ENCODE results near the gene SH3GL3.
A peak's percentile ranks its signal among the peaks of the same experiment; 100 is the strongest.

Gene SH3GL3

DNA sequence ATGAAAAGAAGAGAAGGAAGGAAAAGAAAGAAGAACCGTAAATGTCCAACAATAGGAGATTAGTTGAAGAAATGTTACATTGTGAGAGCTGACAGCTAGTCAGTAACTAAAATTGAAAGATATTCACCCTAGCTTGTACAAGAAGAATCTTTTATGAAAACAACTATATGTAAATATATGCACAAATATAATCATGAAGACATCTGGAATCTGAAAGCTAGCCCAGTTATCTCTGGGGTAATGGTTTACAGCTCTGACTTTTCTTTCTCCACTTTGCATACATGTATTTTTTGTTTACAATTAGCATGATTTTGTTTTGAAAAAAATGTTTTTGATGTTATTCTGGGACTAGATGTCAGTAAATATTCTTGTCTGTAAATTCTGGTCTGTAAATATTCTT, 169.7 kb downstream of the SH3GL3 start:
- no peak for DNase-seq (ENCODE audit: low spot score)

DNA sequence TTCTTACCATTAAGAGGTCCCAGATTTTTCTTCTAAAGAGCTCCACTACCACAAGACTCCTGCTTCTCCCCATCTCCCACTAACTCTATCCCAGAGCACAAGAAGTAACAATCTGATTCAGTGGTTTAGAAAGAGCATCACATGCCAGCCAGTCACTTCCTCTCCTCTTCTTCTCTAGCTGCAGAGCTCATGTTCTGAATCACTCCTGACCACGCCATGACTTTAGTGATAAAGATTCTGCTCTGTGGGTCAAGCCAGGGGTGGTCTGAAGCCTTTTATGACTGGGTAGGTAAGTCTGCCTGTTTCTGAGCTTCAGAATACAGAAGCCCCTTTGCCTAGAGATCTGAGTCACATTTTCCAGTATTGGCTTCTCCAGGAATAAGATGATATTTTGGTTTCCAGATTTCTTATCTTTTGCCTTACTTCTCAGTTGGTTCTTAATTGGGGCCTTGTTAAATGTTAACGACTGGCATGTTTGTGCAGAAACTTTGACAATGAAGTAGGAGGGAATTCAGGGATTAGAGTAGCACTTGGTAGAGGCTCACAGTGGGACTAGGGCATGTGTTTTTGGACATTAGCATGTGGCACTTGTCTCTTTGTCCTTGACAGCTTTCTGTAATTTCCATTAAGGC, 179.1 kb downstream of the SH3GL3 start:
- DNase-seq (ENCODE audit: low spot score) = no peak

DNA sequence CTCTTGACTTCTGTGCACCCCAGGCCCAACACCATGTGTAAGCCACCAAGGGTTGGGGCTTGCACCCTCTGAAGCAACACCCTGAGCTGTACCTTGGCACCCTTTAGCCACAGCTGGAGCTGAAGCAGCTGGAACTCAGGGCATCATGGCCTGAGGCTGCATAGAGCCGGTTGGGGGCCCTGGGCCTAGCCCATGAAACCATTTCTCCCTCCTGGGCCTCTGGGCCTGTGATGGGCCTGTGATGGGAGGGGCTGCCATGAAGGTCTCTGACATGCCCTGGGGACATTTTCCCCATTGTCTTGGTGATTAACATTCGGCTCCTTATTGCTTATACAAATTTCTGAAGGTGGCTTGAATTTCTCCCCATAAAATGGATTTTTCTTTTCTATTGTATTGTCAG, 184.4 kb downstream of the SH3GL3 start:
- no peak for DNase-seq (ENCODE audit: low spot score)

DNA sequence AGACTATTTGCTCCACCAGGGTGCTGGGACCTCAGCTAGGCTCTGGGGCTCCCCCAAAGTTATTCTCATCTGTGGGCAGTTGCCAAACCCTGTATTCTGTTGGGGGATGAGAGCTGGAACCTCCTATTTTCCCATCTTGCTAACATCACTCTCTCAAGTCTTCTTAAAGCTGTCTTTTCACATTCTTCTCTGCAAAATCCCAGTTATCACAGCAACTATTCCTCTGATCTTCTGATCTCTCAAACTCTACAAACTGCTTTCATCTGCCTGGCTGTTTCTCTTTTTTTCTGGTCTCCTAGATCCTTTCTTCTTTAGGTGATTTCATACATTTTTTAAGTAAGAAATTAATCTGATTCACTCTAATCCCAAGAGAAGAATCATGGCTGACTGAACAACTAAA, 196.1 kb downstream of the SH3GL3 start:
- no peak for DNase-seq (ENCODE audit: low spot score)

DNA sequence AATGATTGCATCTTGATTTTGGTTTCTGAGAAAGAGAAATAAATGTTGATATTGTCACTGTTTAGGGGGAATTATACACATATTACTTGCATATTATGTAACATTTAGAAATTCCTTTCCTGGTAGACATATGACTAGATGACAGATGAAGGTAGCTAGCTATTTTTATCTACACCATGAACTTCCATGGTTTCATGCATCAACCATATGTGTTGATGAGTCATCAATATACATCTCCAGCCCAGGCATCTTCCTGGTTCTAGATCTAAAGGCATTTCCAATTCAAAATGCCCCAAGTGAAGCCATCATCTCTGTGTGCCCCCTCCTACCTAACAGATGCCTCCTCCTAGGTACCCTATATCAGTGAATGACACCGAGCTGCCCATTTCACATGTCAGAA, 197.3 kb downstream of the SH3GL3 start:
- no peak for DNase-seq (ENCODE audit: low spot score)

DNA sequence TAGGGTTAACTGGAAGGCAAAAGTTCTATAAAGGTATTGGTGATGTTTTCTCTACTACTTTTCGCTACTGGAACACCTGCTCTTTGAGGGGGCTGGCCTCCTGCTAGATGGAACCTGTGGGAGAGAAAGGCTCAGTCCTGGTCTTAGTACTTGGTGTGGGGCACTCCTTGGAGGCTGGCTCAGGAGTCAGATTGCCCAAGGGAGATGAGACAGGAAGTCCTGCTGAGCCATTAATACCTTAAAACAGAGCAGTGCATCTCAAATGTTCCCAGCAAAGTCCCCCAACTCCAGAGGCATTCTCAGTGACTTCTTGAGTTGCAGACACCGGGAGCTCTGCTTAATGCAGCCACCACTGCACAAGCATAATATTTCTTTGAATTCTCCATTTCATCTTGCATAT, 203.7 kb downstream of the SH3GL3 start:
- no peak for DNase-seq (ENCODE audit: low spot score)

DNA sequence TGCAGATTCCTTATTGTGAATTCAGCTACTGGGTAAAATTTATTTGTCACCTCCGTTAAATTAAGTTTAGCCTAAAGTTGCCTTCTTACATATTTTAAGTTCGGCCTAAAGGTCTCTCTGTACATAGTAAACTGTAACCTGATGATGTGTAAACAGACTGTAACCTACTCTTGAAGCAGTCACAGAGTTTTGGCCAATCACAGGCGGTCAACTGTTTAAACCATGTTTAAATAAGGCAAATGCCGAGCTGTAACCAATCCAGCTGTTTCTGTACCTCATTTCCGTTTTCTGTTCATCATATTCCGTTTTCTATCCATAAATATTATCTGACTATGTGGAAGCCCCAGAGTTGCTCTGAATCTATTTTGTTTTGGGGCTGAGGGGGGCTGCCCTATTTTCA, 204.4 kb downstream of the SH3GL3 start:
- DNase-seq (ENCODE audit: low spot score) = no peak

DNA sequence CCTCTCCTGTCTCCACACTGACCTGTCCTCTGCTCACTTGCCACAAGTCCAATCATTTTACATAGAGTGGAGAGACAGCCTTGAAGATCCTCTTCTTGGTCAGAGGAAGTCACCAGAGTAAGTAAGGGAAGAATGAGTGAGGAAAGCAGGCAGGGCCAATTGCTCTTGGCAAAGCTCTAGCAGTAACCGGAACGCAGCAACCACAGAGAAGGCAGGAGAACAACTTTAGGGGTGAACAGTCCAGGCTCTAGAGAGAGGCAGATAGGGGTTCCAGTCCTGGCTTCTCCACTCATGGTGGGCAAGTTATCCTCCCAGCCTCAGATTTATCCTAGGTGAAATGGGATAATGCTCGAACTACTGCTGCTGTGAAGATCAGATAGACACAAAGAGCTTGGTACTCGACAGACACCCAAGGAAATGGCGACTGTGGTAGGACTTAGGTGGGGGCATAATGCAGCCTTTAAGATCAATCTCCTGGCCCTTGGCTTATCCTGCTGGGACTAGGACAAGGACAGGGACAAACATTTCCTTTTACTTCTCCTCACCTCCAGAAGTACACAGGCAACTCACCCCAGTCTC, 205.6 kb downstream of the SH3GL3 start:
- no peak for DNase-seq (ENCODE audit: low spot score)

DNA sequence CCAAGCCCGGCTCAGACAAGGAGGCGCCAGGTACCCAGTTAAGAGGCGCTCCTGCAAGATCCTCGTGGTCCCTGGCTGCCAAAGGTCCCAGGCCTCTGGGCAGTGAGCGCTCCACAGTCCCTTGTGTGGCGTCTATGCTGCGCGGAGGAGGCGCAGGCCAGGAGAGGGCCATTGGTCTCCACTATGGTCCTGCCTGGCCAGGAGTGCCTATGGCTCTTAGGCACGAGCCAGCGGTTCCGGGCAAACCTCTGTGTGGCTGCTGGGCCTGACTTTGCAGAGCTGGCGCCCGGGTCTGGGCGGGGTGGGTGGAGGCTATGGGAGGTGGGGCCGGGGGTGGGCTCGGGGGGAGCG, 206.1 kb downstream of the SH3GL3 start:
- DNase-seq (ENCODE audit: low spot score) = no peak

DNA sequence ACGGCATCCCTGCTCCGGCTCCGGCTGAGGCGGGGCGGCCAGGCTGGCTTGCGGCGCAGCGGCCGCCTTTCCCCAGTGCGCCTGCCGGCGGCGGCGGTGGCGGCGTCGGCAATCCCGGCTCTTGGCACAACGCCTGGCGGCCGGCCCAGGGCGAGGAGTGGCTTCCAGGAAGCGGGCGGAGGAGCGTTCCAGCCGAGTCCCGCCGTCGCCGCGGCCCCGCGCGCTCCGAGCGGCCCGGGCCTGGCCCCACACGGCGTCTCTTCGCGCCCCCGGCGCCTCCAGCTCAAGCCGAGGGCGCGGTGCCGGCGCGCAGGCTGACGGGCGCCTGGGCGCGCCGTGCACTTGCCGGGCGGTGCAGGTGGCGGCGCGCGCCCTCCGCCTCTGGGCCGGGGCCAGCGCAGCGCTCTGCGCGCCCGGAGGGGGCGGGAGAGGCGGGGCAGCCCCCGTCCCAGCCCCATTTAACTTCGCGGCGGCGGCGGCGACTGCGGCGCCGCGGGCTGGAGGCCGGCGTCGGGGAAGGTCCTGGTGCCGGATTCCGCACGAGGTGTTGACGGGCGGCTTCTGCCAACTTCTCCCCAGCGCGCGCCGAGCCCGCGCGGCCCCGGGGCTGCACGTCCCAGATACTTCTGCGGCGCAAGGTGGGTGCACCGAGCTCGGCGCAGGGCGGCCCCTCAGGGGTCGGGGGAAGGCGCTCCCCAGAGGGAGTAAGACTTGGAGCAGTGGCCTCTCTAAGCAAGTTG, 206.7 kb downstream of the SH3GL3 start, which contains the start of gene ADAMTSL3:
Gene ADAMTSL3, plus strand, starts transcription at position 485 of the 740 bp plus-strand sequence. CDS start 1,639 bp downstream, outside the sequence.
- peak; percentile 84 for DNase-seq (ENCODE audit: low spot score)

DNA sequence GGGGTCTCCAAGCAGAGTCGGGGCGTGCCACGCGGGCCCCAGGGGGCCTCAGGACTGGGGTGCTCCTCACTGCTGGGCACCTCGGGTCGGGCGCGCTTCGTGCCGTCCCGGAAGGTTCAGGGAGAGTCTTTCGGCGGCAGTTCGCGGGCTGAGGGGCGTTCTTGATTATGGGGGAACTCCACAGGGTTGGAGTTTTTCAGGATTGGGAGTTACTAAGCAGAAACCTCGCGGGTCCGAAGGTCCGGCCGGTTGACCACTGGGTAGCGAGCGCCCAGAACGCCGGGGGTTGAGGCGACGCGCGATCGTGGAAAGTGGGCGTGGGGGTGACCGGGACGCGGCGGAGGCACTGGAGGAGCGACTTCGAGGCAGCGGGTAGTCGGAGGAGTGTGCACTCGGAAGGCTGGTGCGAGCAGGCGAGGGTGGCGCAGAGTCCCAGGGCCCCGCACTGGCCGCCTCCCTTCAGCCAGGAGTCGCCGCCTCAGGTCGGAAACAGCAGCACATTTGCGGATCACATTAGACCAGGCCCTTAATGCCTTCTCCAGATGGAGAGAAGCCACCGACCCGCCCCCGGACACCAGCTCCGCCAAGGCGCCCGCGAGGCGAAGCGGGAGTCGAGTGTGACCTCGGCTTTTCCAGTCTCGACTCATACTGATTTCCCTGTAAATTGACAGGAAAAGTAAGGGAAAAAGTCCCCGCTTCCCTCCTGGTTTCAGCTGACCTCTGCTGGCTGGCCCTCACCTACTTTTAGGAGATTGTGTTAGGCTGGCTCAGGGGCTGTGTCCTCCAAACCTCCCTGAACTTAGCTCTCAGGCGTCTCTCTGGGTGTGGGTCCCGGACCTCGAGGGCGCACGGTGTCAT, 207.5 kb downstream of the SH3GL3 start:
- no peak for DNase-seq (ENCODE audit: low spot score)

DNA sequence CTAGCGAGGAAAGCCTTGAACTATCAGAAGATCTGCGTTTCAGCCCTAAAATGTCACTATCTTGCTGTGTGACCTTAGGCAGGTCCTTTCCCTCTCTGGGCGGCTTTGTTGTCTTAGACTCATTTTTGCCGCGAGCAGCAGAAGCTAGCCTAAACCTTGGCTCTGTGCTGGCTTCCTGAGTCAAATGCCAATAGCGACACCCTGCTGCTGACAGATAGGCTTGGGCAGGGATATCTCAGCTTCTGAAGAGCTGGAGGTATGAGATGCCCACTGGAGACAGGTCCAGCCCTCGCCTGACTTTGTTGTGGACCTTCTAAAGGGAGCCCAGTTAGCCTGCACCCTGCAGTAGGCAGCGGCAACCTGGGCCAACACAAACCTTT, 208.1 kb downstream of the SH3GL3 start:
- DNase-seq (ENCODE audit: low spot score) = no peak

DNA sequence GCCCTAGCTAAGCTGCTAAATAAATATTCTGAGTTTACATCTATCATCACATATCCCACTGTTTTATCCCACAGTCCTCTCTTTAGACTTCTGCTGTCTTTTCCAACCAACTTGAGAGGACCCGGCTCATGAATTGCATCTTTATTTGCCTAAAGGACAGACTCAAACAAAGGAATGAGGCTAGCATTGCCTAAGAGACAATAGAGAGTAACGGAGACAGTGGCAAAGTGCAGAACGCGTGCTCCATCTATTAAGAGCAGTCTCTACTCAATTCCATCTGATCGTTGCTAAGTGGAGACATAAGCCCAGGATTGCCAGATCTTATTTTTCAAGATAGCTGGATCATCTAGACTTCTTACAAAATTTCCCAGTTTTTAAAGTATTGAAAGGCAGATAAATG, 209.1 kb downstream of the SH3GL3 start:
- no peak for DNase-seq (ENCODE audit: low spot score)

DNA sequence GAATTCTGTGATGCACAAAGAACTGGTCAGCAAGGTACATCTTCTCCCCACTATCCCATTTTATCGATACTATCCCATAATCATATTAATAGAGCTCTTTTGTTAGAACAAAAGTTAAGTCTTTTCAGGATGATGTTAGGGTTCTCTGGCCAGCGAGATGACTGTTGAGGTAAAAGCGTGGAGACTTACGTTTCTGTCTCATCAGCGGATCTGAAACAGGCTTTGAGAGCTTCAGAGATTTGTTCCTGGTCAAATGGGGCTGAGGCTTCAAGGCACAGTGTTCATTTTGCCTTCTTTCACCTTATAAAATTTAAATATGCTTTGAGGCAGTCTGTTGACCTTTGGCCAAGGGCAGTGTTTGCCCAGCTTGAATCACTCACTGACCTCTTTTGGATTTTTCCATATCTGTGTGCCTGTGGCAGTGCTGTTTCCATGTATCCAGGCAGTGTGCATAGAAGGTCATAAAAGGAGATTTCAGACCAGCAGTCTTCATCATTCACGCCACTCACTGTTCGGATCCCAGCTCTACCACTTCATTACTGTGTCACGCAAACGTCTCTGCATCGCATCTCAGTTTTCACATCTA, 209.9 kb downstream of the SH3GL3 start:
- no peak for DNase-seq (ENCODE audit: low spot score)

DNA sequence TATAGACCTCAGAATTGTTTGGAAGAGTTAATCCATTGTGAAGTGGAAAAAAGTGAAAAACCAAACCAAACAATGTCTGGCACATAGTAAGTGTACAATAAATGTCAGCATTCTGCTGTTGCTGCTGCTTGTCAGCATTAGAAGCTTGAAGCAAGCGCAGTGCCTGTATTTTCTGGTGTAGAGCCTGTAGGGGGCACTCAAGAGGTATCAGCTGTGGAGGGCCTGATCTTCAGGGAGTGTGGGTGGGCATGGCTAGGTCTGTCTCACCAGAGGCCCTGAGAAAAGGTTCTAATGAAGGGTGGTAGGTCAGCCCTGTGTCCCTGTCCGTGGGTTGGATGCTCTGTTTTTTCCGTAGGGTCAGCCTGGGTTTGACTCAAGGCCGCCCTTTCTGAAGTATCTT, 210.4 kb downstream of the SH3GL3 start:
- no peak for DNase-seq (ENCODE audit: low spot score)

DNA sequence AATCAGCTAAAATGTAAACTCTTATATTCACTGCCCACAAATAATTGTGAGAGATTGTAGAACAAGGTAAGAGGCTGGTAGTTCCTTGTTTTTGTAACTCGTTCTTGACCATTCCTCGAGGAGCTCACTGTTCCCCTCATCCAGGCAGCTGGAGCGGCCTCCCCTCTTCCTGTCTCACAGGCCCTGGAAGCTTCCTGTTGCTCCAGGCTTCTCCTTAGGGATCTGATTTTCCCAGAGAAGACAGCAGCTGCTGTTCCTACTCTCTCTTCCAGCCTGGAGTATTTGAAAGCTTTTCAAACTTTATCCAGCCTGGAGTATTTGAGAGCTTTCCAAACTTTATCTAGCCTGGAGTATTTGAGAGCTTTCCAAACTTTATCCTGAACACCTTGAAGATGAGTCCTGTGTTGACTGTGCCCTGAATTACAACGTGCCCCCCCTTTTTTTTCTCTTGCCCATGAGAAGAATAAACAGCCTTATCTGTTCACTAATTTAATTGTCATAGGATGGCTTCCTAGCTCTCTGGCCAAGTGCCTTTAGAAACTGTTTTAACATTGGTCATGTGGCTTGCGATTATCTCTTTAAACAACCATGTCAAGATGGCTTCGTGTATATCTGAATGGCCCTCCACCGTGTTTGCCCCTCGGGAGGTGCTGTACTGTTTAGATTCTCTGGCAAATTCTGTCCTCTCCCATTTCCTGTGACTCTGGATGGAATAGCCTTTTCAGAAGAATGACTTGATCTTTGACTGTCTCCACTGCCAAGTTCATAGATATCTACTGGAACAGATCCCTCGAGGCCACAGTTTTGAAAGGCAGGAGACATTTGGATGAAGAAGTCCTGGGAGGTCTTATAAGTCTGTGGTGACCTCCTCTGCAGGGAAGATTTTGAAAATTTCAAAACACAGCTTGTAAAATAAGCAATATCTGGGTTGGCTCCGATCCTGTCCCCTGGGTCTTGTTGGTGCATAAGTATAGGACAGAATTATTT, 211.6 kb downstream of the SH3GL3 start:
- DNase-seq (ENCODE audit: low spot score) = no peak

DNA sequence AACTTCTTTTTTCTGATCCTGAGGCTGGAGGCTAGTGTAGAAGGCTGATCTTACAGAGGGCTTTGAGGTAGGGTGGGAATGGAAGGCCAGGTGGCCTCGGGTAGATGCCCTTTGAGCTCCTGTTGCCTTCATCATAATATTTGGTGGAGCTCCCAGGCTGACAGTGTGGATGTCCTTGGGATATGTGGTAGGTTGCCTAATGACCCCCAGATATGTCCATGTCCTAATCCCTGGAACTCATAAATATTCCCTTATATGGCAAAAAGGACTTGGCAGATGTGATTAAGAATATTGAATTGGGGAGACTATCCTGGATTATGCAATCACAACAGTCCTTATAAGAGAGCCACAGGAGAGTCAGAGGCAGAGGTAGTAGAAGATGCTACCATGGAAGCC, 212.3 kb downstream of the SH3GL3 start:
- DNase-seq (ENCODE audit: low spot score) = no peak

DNA sequence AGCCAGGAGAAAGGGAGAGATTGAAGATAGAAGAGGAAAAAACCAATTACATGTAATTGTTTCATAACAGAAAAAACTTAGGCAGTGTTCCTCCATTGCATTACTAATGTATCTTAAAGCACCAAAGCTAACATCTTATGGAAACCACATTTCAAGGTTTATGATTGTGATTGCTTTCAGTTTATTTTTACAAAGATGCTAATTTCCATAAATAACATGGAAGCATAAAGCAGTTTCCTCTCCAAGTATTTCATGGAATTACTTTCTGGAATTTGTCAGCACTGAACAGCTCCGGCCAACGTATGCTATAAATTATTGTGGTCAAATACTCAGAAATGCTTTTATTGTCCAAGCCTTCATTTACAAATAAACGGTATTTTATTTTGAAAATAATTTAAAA, 218.3 kb downstream of the SH3GL3 start:
- DNase-seq (ENCODE audit: low spot score) = no peak
